GM18861 (cell line): ENCODE results near the gene CUEDC1.

Source experiments
- ATAC-seq: cut with Tn5 transposase; IDR thresholded peaks from one replicate; pipeline ENCODE4 v1.9.1; 2021; ENCODE audit not compliant: unreplicated experiment

CUEDC1 gene

GRCh38 chr17:57880086-57880456 is 75.1 kb downstream of the CUEDC1 start:
- ATAC-seq = no peak

GRCh38 chr17:57879437-57880085 is 75.7 kb downstream of the CUEDC1 start:
- no peak for ATAC-seq

- no peak for ATAC-seq
Observed at GRCh38 chr17:57877803-57878377, 77.3 kb downstream of the CUEDC1 start.

GRCh38 chr17:57876866-57877237 is 78.4 kb downstream of the CUEDC1 start:
- ATAC-seq = no peak

- ATAC-seq = no peak
Observed at GRCh38 chr17:57876023-57876865, 79.0 kb downstream of the CUEDC1 start.

- no peak for ATAC-seq
Observed at GRCh38 chr17:57875290-57876022, 79.8 kb downstream of the CUEDC1 start.

- no peak for ATAC-seq
Observed at GRCh38 chr17:57874434-57875289, 80.5 kb downstream of the CUEDC1 start.

- ATAC-seq = no peak
Observed at GRCh38 chr17:57874058-57874419, 81.2 kb downstream of the CUEDC1 start.

GRCh38 chr17:57873261-57874057 is 81.8 kb downstream of the CUEDC1 start:
- ATAC-seq = no peak

- ATAC-seq = no peak
Observed at GRCh38 chr17:57872536-57872935, 82.7 kb downstream of the CUEDC1 start.

GRCh38 chr17:57871863-57872262 is 83.3 kb downstream of the CUEDC1 start:
- ATAC-seq = no peak

- ATAC-seq = no peak
Observed at GRCh38 chr17:57871155-57871554, 84.1 kb downstream of the CUEDC1 start.

- ATAC-seq = no peak
Observed at GRCh38 chr17:57870283-57870635, 85.0 kb downstream of the CUEDC1 start.

GRCh38 chr17:57869617-57870282 is 85.5 kb downstream of the CUEDC1 start:
- no peak for ATAC-seq

GRCh38 chr17:57868910-57869616 is 86.1 kb downstream of the CUEDC1 start:
- no peak for ATAC-seq

- peak; percentile 68 for ATAC-seq
Observed at GRCh38 chr17:57868007-57868909, 87.0 kb downstream of the CUEDC1 start.

- no peak for ATAC-seq
Observed at GRCh38 chr17:57867126-57867525, 88.1 kb downstream of the CUEDC1 start.

GRCh38 chr17:57866723-57867122 is 88.5 kb downstream of the CUEDC1 start:
- no peak for ATAC-seq
